Measurements from ENCODE around the gene TLCD3A.

DNA sequence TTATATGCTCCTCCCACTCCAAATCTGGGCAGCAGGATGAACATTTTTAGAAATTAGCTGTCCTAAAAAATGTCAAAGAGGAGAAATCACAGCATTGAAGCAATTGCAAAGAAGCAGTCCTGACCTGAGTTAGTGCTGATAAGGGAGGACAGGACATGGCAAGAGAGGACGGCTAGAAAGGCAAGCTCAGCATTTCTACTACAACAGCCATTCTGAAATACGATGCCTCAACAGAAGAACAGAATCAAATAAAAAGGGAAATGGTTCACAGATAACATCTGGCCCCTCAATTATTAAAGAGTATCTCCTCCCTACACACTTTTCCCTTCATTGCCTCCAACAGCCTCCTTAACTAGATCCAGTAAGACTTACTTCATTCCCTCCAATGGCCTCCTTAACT, 36.0 kb upstream of the TLCD3A start:
- TF ChIP-seq, protein P1, sequence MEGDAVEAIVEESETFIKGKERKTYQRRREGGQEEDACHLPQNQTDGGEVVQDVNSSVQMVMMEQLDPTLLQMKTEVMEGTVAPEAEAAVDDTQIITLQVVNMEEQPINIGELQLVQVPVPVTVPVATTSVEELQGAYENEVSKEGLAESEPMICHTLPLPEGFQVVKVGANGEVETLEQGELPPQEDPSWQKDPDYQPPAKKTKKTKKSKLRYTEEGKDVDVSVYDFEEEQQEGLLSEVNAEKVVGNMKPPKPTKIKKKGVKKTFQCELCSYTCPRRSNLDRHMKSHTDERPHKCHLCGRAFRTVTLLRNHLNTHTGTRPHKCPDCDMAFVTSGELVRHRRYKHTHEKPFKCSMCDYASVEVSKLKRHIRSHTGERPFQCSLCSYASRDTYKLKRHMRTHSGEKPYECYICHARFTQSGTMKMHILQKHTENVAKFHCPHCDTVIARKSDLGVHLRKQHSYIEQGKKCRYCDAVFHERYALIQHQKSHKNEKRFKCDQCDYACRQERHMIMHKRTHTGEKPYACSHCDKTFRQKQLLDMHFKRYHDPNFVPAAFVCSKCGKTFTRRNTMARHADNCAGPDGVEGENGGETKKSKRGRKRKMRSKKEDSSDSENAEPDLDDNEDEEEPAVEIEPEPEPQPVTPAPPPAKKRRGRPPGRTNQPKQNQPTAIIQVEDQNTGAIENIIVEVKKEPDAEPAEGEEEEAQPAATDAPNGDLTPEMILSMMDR (IDR thresholded peaks at IDR 0.05; ENCODE audit: borderline replicate concordance, extremely low read depth, low read length, poor library complexity, severe bottlenecking), result no peak
- no peak for TF ChIP-seq EZH2 (IDR thresholded peaks at IDR 0.05; ENCODE audit: borderline replicate concordance, low read depth, low read length, severe bottlenecking)

Data from DND-41 (cell line).